H1 (cell line): ENCODE data around the gene ELP4. TPM values are rescaled to one million over a fixed set of nuclear protein-coding genes. Genes with fewer than 3 reads are reported as not detected.

Experiments used
- CTCF ChIA-PET: fragments of 300-600 bp; sonication (Branson Sonifier 250); formaldehyde crosslinking; loops from one replicate; lab custom pipeline; 2021; ENCODE audit not compliant: partially characterized antibody; lab: Charles Lee
- POLR2A ChIA-PET: fragments of 300-600 bp; sonication (Branson Sonifier 250); formaldehyde crosslinking; loops from one replicate; lab custom pipeline; 2021; ENCODE audit warnings: inconsistent platforms; ENCODE audit not compliant: partially characterized antibody; lab: Charles Lee
- DNase-seq, 2 experiments: peaks; one replicate each; pipeline versions ENCODE4 v3.0.0 to v3.0.0-alpha.2; 2010 to 2022; ENCODE audit warnings: low spot score in 2 of 2, low read depth in 1 of 2, mixed read lengths in 1 of 2
- FAIRE-seq: peaks from 2 replicates; lab custom pipeline; 2011; peaks lifted over from hg19 to GRCh38; lab: Jason Lieb, UNC
- H2AFZ ChIP-seq: 2 replicates; pipeline ENCODE4 v1.8.1; 2012; ENCODE audit warnings: low read length, inconsistent platforms
- H2AK5ac ChIP-seq: 2 replicates; pipeline ENCODE4 v1.6.1; 2013; ENCODE audit warnings: low read depth, low read length
- H2BK120ac ChIP-seq: replicated peaks from 2 replicates; pipeline ENCODE3; 2013; ENCODE audit warnings: low read depth, low read length, inconsistent platforms
- H2BK12ac ChIP-seq: 2 replicates; pipeline ENCODE4 v1.6.1; 2013; ENCODE audit warnings: low read depth, low read length
- H2BK15ac ChIP-seq: 2 replicates; pipeline ENCODE4 v1.6.1; 2013; ENCODE audit warnings: low read length
- H2BK20ac ChIP-seq: 2 replicates; pipeline ENCODE4 v1.6.1; 2013; ENCODE audit warnings: low read length
- H2BK5ac ChIP-seq: 2 replicates; pipeline ENCODE4 v1.6.1; 2013; ENCODE audit warnings: low read depth, low read length
- H3K14ac ChIP-seq: 2 replicates; pipeline ENCODE4 v1.6.1; 2013; ENCODE audit warnings: inconsistent platforms; ENCODE audit not compliant: insufficient read length
- H3K18ac ChIP-seq: 2 replicates; pipeline ENCODE4 v1.6.1; 2013; ENCODE audit warnings: low read length; ENCODE audit errors: extremely low read depth
- H3K23ac ChIP-seq: 2 replicates; pipeline ENCODE4 v1.6.1; 2013; ENCODE audit warnings: inconsistent platforms; ENCODE audit not compliant: insufficient read length
- H3K23me2 ChIP-seq: 2 replicates; pipeline ENCODE4 v1.6.1; 2013; ENCODE audit warnings: low read depth, low read length
- H3K27ac ChIP-seq: 2 replicates; pipeline ENCODE4 v1.6.1; 2011; ENCODE audit warnings: low read depth, low read length, inconsistent platforms
- H3K27me3 ChIP-seq, 4 experiments: replicated peaks in 1 of 4; 1 replicate in 1 of 4; 2 replicates in 3 of 4; pipeline versions ENCODE4 v1.6.1 to v1.8.1; 2011 to 2013; ENCODE audit warnings: low read length in 3 of 4, mild to moderate bottlenecking in 3 of 4, inconsistent platforms in 2 of 4, mixed read lengths in 2 of 4, moderate library complexity in 1 of 4; ENCODE audit not compliant: control insufficient read depth in 3 of 4, insufficient read depth in 3 of 4; ENCODE audit errors: extremely low read depth in 1 of 4
- H3K36me3 ChIP-seq, 4 experiments: 2 replicates each; pipeline versions ENCODE4 v1.6.1 to v1.8.1; 2011 to 2013; ENCODE audit warnings: mild to moderate bottlenecking in 4 of 4, low read length in 3 of 4, moderate library complexity in 2 of 4, control low read depth in 1 of 4, inconsistent platforms in 1 of 4; ENCODE audit not compliant: insufficient read depth in 4 of 4, control insufficient read depth in 2 of 4
- H3K4ac ChIP-seq: replicated peaks from 2 replicates; pipeline ENCODE3; 2013; ENCODE audit warnings: low read length, low read depth, mixed read lengths, inconsistent platforms; ENCODE audit not compliant: insufficient read length
- H3K4me1 ChIP-seq, 4 experiments: replicated peaks in 1 of 4; 1 replicate in 1 of 4; 2 replicates in 3 of 4; pipeline versions ENCODE4 v1.6.1 to v1.8.1; 2011 to 2013; ENCODE audit warnings: low read length in 3 of 4, inconsistent platforms in 2 of 4, mixed read lengths in 1 of 4; ENCODE audit not compliant: insufficient read depth in 4 of 4, control insufficient read depth in 3 of 4
- H3K4me2 ChIP-seq, 2 experiments: 2 replicates each; pipeline versions ENCODE4 v1.6.1 to v1.8.1; 2011 to 2013; ENCODE audit warnings: low read depth in 2 of 2, low read length in 2 of 2, control low read depth in 1 of 2, inconsistent platforms in 1 of 2, mild to moderate bottlenecking in 1 of 2; ENCODE audit not compliant: insufficient read depth in 1 of 2
- H3K4me3 ChIP-seq, 4 experiments: fragments of 200-600, 300-600 bp in 1 of 4; sonication (generic), shearing (Covaris generic), sonication (Bioruptor Twin) in 1 of 4; 2 replicates each; pipeline versions ENCODE4 v1.5.1 to v1.8.1; 2011 to 2016; ENCODE audit warnings: low read length in 4 of 4, low read depth in 3 of 4, control low read depth in 2 of 4, inconsistent platforms in 2 of 4, mild to moderate bottlenecking in 2 of 4, mixed read lengths in 1 of 4, moderate library complexity in 1 of 4; ENCODE audit not compliant: insufficient read depth in 2 of 4; ENCODE audit errors: extremely low read depth in 1 of 4
- H3K56ac ChIP-seq: replicated peaks from 2 replicates; pipeline ENCODE3; 2013; ENCODE audit warnings: low read depth, mild to moderate bottlenecking, mixed read lengths, low read length, inconsistent platforms; ENCODE audit not compliant: insufficient read length
- H3K79me1 ChIP-seq: 2 replicates; pipeline ENCODE4 v1.6.1; 2013; ENCODE audit warnings: low read depth, low read length, control low read depth
- H3K79me2 ChIP-seq, 2 experiments: 2 replicates each; pipeline versions ENCODE4 v1.6.1 to v1.8.1; 2012 to 2013; ENCODE audit warnings: low read length in 2 of 2, mild to moderate bottlenecking in 2 of 2, inconsistent platforms in 1 of 2; ENCODE audit not compliant: insufficient read depth in 2 of 2, control insufficient read depth in 1 of 2
- H3K9ac ChIP-seq, 4 experiments: replicated peaks in 1 of 4; 1 replicate in 1 of 4; 2 replicates in 3 of 4; pipeline versions ENCODE4 v1.6.1 to v1.8.1; 2011 to 2013; ENCODE audit warnings: low read depth in 3 of 4, low read length in 3 of 4, control low read depth in 2 of 4, mild to moderate bottlenecking in 2 of 4, moderate library complexity in 2 of 4, inconsistent platforms in 1 of 4; ENCODE audit errors: extremely low read depth in 1 of 4
- H3K9me3 ChIP-seq, 2 experiments: 2 replicates each; pipeline versions ENCODE4 v1.6.1 to v1.8.1; 2012 to 2013; ENCODE audit warnings: mild to moderate bottlenecking in 2 of 2, moderate library complexity in 2 of 2, control low read depth in 1 of 2, inconsistent platforms in 1 of 2, low read depth in 1 of 2, low read length in 1 of 2, mixed read lengths in 1 of 2; ENCODE audit not compliant: insufficient read depth in 2 of 2
- H4K20me1 ChIP-seq, 2 experiments: replicated peaks in 1 of 2; 2 replicates each; pipeline versions ENCODE3 to v1.8.1; 2011 to 2013; ENCODE audit warnings: inconsistent platforms in 2 of 2, low read length in 2 of 2, mild to moderate bottlenecking in 1 of 2; ENCODE audit not compliant: insufficient read depth in 2 of 2, control insufficient read depth in 1 of 2
- H4K5ac ChIP-seq: 2 replicates; pipeline ENCODE4 v1.6.1; 2013; ENCODE audit warnings: low read length, low read depth, mixed read lengths, inconsistent platforms; ENCODE audit not compliant: insufficient read length
- H4K8ac ChIP-seq: 2 replicates; pipeline ENCODE4 v1.8.0; 2013; ENCODE audit warnings: mild to moderate bottlenecking, moderate library complexity, low read length, inconsistent platforms; ENCODE audit not compliant: insufficient read depth; ENCODE audit errors: extremely low read depth
- H4K91ac ChIP-seq: replicated peaks from 2 replicates; pipeline ENCODE3; 2013; ENCODE audit warnings: low read length, mixed read lengths, inconsistent platforms; ENCODE audit not compliant: insufficient read length
- WGBS, 2 experiments: shearing (Covaris generic) in 1 of 2; methylation state at CpG; one replicate each; pipeline versions ENCODE4 v1.1.6 to v1.1.7; 2013 to 2015; ENCODE audit warnings: low lambda C conversion rate in 2 of 2, mixed read lengths in 2 of 2, inconsistent platforms in 1 of 2, low coverage in 1 of 2, missing lambda C conversion rate in 1 of 2; ENCODE audit not compliant: insufficient replicate concordance in 2 of 2, insufficient coverage in 1 of 2, insufficient read length in 1 of 2; ENCODE audit errors: extremely low coverage in 1 of 2, missing lambda C conversion rate in 1 of 2; 5-methylcytosine and 5-hydroxymethylcytosine counted together
- polyA plus RNA-seq, 7 experiments: library from polyadenylated mRNA; depleted of rRNA in 3 of 7; stranded (reverse) in 5 of 7; unstranded in 2 of 7; fragments of >200 nt in 5 of 7; fragments of 200-250 nt in 2 of 7; gene quantifications; 1 replicate in 5 of 7; 2 replicates in 1 of 7; 4 replicates in 1 of 7; pipeline versions ENCODE4 v1.2.1 to v1.2.3, GENCODE V29; 2011 to 2013; ENCODE audit warnings: missing spikeins in 2 of 7, mixed read lengths in 2 of 7
- total RNA-seq: library from RNA; stranded (reverse); fragmentation: NEBNext Ultra II Directional; extraction: Animal tissue kit (Norgen Biotek cat#: 25700); gene quantifications from 2 replicates; pipeline ENCODE4 v1.2.1, GENCODE V29; 2021

Gene ELP4
- total and polyA plus RNA-seq, 2 of the 8 experiments (the other 6 are each of a cell fraction or from before 2014, with no cell fraction given): 14.0 to 18.6 TPM

DNA sequence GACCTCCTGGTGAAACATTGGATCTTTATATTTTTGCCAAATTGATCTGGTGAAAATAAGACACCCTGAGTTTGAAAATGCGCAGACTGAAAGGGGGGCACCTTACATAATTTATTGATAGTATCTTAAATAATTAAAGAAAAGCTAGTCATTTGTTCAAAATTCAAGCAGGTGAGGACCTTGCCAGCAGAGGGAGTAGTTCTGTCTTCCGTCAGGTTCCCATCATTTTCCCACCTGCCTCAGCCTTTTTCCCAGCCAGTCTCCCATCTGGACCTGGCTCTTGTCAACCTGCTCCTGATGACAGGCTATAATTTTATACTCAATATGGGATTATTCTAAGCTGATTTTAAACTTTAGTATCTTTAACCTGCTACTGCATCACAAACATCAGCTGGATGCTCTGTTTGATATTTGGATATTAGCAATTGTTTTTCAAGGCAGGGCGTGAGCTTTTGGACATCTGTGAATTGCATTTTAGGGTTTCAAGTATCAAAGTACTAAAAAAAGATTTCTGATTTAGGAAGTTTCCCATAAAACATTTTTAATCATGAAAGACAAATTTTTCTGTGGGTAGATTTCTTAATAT is 132.0 kb downstream of the ELP4 start:
- no peak overlapping the region for H3K4me2 ChIP-seq
- H4K20me1 ChIP-seq: no peaks in the 10 kb centered on the region
- no peaks in the 10 kb centered on the region for H3K27me3 ChIP-seq
- H2AFZ ChIP-seq: no peak overlapping the region
- H4K5ac ChIP-seq: no peak overlapping the region
- 36% methylated on average over 3 of the region's 3 CpGs; no CpG with 5 or more reads in 1 of the 2 experiments for WGBS, 2 experiments
- no peak overlapping the region for H3K9ac ChIP-seq
- no peak overlapping the region for H2BK5ac ChIP-seq
- no peak overlapping the region for H4K8ac ChIP-seq
- H3K56ac ChIP-seq: no peak overlapping the region
- no peaks in the 10 kb centered on the region for H3K79me2 ChIP-seq
- H2AK5ac ChIP-seq: no peak overlapping the region
- H3K4me3 ChIP-seq: no peak overlapping the region
- H3K23ac ChIP-seq: no peak overlapping the region
- no peaks in the 10 kb centered on the region for H3K9me3 ChIP-seq
- H3K79me1 ChIP-seq: no peaks in the 10 kb centered on the region
- peak; percentile 75 for FAIRE-seq
- H3K18ac ChIP-seq: no peak overlapping the region
- H3K23me2 ChIP-seq: no peaks in the 10 kb centered on the region
- ChIA-PET POLR2A (no interaction called here), CTCF (interaction anchor here (0.5 to 3.6 kb wide), 40 partner anchors 9 to 679 kb away, joined by 3 to 19 read pairs (median 4); no protein-coding TSS in a partner anchor)
- H3K36me3 ChIP-seq: no peaks in the 10 kb centered on the region
- DNase-seq: peak; percentile 17 to 59
- no peak overlapping the region for H3K27ac ChIP-seq
- no peak overlapping the region for H2BK20ac ChIP-seq
- no peak overlapping the region for H3K4ac ChIP-seq
- H3K14ac ChIP-seq: no peak overlapping the region
- no peaks in the 10 kb centered on the region for H3K4me1 ChIP-seq
- no peak overlapping the region for H2BK15ac ChIP-seq
- no peak overlapping the region for H2BK12ac ChIP-seq
- H4K91ac ChIP-seq: no peak overlapping the region
- H2BK120ac ChIP-seq: no peak overlapping the region
